ENCODE measurements around the gene SLC2A4.

The SLC2A4 gene

GRCh38 chr17:7249830-7250229 lies 31.7 kb upstream of the SLC2A4 start:
- TF ChIP-seq, protein P1, sequence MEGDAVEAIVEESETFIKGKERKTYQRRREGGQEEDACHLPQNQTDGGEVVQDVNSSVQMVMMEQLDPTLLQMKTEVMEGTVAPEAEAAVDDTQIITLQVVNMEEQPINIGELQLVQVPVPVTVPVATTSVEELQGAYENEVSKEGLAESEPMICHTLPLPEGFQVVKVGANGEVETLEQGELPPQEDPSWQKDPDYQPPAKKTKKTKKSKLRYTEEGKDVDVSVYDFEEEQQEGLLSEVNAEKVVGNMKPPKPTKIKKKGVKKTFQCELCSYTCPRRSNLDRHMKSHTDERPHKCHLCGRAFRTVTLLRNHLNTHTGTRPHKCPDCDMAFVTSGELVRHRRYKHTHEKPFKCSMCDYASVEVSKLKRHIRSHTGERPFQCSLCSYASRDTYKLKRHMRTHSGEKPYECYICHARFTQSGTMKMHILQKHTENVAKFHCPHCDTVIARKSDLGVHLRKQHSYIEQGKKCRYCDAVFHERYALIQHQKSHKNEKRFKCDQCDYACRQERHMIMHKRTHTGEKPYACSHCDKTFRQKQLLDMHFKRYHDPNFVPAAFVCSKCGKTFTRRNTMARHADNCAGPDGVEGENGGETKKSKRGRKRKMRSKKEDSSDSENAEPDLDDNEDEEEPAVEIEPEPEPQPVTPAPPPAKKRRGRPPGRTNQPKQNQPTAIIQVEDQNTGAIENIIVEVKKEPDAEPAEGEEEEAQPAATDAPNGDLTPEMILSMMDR (IDR thresholded peaks at IDR 0.05): no peak
- peak overlapping the region; percentile 95 for H3K4me3 ChIP-seq
- no peak overlapping the region for H3K27ac ChIP-seq
- DNase-seq (ENCODE audit: low spot score): no peak

DNA sequence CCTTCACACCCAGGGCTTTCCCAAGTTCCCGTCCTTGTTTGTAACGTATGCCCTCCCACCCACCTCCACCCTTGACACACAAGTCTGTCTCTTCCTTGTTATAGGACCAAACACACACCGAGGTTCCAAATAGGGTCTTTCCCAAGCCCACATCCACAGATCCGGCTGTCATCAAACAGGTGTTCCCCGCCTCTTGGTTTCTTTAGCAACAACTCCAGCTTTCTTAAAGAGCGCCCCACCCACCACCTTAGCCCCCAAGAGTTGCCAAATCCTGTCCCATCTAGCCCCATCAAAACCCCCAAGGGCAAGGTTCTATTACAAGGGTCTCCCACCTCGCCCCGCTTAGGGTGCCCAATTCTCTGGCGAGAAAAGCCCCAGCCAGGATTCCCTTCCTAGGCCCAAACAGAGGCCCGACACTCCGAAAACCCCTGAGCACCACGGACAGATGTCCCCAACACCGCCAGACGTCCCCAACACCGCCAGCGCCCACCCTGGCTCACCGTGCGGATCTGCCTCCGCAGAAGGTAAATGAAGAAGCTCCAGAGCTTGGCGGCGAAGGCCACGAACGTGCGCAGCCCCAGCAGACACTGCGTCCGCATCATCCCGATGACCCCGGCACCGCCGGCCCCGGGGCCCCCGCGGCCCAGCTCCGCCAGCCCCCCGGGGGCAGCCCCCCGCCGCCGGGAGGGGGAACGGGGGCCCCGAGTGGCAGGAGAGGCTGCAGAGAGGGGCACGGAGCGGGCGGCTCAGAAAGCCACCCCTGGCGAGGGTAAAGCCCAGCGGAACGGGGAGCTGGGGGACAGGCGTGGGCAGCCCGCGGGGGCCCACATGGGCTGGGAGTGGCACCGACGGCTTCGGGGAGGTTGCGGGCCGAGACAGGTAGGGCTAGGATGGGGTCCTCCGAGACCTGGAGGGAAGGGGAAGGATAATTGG lies 30.6 kb upstream of the SLC2A4 start:
- DNase-seq (ENCODE audit: low spot score): no peak

GRCh38 chr17:7251661-7252175 lies 29.8 kb upstream of the SLC2A4 start, which contains the start of gene CTDNEP1:
TSS of gene CTDNEP1 (minus strand) at chr17:7251734. CDS start at chr17:7251296, 438 bp downstream.
- Histone ChIP-seq H3K27ac (peak within 1 kb of the TSS; percentile 99), H3K4me3 (peak within 1 kb of the TSS; percentile 95)
- no peak for DNase-seq (ENCODE audit: low spot score)
- TF ChIP-seq, protein P1 (IDR thresholded peaks at IDR 0.05): no peak

More for the DNA sequence above, 30.6 kb upstream of the SLC2A4 start:
- H3K4me3 ChIP-seq: peak overlapping the region; percentile 95
- TF ChIP-seq, protein P1 (IDR thresholded peaks at IDR 0.05): no peak
- peak overlapping the region; percentile 99 for H3K27ac ChIP-seq

- peak; percentile 99 for DNase-seq (ENCODE audit: low spot score)
- Histone ChIP-seq H3K27ac (peak within 1 kb of the TSS; percentile 99), H3K4me3 (peak within 1 kb of the TSS; percentile 95)
- TF ChIP-seq, protein P1 (IDR thresholded peaks at IDR 0.05): no peak
Observed at GRCh38 chr17:7252176-7253043, 29.1 kb upstream of the SLC2A4 start, which contains the start of gene ELP5. TSS of gene ELP5 (plus strand) at chr17:7252215. CDS start at chr17:7252551, 336 bp downstream.

- peak overlapping the region; percentile 95 for H3K4me3 ChIP-seq
- DNase-seq (ENCODE audit: low spot score): no peak
- peak overlapping the region; percentile 99 for H3K27ac ChIP-seq
- TF ChIP-seq, protein P1 (IDR thresholded peaks at IDR 0.05): no peak
Observed at GRCh38 chr17:7253082-7253481, 28.4 kb upstream of the SLC2A4 start.

DNA sequence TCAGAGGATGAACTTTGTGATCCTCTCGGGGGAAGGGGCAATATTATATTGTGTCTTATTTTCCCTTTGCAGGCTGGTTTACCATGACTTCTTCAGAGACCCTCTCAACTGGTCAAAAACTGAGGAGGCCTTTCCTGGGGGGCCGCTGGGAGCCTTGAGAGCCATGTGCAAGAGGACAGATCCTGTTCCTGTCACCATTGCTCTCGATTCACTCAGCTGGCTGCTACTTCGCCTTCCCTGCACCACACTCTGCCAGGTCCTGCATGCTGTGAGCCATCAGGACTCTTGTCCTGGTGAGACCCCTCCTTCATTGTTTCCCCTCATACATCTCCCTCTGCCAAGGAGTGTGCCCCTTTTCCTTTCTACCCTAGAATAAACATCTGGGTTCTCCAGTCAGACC lies 27.0 kb upstream of the SLC2A4 start:
- DNase-seq (ENCODE audit: low spot score): no peak
- TF ChIP-seq, protein P1 (IDR thresholded peaks at IDR 0.05): no peak
- Histone ChIP-seq H3K27ac (no peak overlapping the region), H3K4me3 (no peak overlapping the region)
